Ramos (cell line): Measurements from ENCODE around the gene RFX7.
"Not testable (repeated sequence)": the region's sequence is repeated elsewhere in the genome, so short reads cannot be mapped to it uniquely, and the experiment has no call there.

Source experiments
- in situ Hi-C: fragments of 300-500 bp; cut with MboI; formaldehyde crosslinking; loops from one replicate; pipeline ENCODE4 v1.14.3; 2022; ENCODE audit warnings: low sequenced_read_pairs; ENCODE audit not compliant: unreplicated experiment

Gene RFX7

DNA sequence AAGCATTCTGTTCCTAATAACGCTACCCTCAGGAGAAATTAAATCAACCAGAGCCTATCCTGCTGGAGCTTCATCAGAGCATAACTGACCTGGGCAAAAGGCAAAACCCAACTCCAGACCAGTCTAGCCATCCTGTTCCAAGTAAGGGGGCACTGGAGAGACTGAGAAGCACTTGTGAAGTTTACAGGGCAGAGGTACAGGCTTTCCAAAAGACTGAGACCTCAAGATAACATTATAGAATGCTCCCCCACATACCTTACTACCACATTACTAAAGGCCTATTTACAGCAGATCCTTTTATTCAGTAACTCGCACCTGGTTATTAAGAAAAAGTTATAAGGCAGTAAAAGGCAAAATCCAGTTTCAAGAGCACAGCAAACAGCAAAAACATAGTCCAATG lies 35.5 kb downstream of the RFX7 start:
- in situ Hi-C loops: no loop called here

DNA sequence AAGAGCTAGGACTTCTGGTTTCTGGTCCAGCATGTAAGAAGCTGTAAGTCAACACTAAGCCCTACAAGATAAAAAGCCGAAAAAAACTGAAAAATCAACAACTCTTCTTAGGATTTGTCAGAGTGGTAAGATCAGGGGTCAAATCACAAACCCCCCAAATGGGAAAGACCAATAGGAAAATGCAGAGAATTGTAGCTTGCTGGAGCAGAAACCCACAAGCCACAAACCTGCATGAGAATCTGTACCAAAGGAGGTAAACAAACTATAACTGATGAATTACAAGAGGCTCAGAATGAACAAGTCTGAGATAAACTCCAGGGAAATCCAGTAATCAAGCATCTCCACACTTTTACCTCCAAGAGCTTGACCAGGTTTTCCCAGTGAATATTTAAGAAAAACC lies 36.0 kb downstream of the RFX7 start:
- in situ Hi-C loops: no loop called here

DNA sequence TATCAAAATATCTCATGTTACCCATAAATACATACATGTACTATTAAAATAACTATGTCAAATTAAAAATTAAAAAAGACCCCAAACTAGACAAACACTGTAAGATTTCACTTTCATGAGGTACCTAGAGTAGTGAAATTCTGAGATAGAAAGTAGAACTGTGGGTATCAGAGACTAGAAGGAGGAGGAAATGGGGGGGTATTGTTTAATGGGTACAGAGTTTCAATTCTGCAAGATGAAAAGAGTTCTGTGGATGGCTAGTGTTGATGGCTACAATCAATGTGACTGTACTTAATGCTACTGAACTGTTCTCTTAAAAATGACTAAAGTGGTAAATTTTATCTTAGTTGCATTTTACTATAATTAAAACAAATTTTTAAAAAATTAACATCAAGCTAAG lies 36.6 kb downstream of the RFX7 start:
- in situ Hi-C loops: no loop called here

DNA sequence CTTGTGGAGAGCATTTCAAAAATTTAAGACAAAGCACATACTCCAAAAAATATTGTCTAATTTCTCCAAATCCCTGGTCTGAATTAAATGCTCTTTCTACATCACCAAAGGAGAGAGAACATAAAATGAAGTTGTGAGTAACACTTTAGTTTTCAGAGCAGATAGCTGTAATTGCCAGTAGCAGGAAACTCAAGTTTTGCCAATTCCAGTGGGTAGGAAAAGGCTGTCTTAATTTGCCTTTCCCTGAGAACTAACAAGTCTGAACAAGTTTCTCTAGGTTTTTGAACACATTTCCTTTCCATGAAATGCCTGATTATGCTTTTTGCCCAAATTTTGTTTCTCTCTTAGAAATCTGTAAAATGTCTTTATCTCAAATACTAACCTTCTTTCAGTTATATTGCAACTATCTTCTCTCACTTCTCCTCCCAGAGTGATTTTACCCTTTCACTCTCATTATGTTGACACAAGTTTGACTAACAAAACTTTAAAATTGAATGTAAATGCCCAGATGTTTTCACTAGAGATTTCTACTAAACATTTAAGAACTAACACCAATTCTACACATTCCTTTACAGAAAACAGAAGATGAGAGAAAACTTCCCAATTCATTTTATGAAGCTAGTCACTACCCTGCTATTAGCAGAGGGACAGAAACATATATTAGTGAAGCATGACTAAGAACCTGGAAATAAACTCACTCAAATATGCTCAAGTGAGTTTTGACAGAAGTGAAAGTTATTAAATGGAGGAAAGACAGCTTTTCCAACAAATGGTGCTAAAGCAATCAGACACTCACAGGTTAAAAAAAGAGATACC lies 38.4 kb downstream of the RFX7 start:
- in situ Hi-C loops: no loop called here

DNA sequence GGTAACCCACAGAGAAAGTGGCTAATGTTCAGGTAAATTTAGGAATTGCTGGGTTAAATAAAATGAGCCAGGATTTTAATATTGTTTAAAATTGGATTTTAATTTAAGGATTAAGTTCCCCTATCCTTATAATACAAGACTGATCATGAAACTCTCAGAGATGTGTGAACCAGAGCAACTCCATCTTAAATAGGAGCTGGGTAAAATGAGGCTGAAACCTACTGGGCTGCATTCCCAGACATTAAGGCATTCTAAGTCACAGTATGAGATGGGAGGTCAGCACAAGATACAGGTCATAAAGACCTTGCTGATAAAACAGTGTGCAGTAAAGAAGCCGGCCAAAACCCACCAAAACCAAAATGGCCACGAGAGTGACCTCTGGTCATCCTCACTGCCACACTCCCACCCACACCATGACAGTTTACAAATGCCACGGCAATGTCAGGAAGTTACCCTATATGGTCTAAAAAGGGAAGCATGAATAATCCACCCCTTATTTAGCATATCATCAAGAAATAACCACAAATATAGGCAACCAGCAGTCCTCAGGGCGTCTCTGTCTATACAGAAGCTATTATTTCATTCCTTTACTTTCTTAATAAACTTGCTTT lies 40.3 kb downstream of the RFX7 start:
- in situ Hi-C loops: not testable (repeated sequence)

DNA sequence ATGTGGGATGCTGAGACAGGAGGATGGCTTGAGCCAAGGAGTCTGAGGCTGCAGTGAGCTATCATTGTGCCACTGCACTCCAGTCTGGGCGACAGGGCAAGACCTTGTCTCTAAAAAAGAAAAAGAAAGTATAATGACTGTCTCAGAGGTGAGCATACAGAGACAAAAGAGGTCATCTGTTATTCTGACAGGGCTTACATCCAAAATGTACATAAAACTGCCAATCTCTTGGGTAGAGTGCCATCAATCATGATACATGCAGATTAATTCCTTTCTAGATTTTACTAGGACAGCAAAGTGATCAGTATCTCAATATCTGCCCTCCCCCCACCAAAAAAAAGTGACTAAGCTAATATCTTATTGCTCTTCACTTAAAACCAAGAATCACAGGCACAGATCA lies 41.0 kb downstream of the RFX7 start:
- in situ Hi-C loops: no loop called here

DNA sequence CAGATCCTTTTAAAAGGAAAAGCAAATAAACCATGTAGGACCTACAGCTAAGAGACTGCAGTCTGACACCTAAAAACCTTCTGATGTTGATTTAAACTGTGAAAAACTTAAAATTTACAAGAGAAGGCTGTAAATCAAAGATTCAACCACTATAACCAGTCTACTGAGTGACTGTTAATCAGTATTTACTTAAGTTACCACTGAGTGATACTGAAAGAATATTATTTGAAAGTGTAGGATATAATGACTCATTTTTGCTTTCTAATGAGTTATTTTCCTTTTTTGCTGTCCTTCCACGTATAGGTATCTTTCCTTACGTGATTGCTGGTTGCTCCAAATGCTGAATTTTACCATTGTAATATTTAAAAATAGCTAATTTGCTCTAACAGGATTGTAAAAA lies 44.6 kb downstream of the RFX7 start:
- in situ Hi-C loops: no loop called here

DNA sequence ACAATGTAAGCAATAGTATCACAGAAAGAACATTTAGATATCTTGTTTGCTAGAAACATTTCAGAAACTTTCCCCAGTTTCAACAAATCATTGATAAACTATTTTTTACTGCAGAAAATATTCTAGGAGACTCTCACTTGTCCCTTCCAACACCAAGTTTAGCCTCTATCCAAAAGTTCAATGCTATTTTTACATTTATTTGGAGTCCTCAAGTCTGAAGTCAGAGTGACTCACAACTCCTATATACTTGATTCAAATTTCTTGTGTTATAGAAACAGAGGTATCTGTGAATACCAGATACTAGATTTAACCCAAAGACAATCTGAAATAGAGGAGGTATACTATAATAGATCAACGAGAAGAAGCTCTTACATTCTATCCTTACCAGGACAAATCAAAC lies 49.6 kb downstream of the RFX7 start:
- in situ Hi-C loops: no loop called here

DNA sequence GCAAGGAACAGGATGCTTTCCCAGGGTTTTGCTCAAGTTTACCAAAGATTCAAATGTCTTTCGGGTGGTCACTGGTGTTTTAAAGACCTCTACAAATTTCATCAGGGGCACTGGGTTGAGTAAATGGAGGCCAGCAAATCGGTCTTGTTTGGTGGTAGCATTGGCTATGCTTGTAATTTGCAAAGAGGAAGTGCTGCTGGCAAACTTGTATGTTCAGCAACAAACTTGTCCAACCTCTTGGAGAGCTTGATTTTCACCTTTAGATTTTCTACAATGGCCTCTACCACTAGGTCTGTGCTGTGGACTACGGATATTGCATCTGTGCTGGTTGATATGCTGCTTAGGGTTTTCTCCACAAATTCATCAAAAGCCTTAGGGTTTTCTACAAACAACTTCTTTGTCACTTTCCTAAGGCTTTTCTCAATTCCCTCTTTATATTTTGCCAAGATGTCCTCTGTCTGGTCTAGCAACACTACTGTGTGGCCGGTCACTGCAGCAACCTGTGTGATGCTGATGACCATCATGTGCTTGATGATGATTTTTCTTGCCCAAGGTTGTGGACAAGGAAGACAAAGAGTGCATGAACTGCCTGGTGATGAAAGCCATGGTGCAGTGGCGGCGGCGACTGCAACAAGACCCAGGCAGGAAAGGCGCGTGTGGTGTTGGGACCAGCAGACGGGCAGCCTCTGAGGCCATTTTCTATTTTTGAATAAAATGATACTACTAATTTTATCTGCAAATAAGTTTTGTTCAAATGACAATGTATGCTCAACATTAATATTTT lies 50.8 kb downstream of the RFX7 start:
- in situ Hi-C loops: no loop called here

DNA sequence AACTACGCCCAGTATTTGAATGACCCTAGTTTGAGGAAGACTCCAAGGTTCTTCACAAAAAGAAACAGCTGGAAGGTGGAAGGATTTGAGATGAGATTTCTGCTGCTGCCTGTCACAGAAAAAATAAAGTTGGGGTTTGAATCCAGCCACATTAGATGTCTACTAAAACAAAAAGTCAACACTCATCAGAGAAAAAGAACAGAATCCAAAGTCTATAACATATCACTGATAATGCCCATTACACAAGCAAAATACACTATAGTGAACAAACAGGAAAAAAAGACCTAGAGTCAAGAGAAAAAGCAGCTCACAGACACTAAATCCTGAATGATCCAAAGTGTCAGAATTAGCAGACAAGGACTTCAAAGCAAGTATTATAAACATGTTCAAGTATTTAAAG lies 56.0 kb downstream of the RFX7 start:
- in situ Hi-C loops: no loop called here

DNA sequence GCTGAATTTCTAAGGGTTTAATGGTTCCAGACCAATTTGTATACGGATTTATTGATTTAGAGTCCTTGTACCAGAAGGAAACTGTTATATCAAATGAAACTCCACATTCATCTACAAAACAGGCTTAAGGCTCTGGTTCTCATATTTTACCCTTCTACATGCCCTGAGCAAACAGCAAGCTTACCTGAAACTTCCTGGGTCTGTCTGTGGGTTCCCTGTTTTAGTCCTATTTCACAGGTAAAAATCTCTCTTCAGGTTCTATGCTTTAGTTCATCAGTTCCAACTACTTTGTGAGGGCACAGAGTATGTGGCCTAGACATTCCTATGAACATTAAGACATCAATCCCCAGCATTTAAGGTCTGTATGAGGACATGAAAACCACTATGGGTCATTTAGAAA lies 57.7 kb downstream of the RFX7 start:
- in situ Hi-C loops: no loop called here

DNA sequence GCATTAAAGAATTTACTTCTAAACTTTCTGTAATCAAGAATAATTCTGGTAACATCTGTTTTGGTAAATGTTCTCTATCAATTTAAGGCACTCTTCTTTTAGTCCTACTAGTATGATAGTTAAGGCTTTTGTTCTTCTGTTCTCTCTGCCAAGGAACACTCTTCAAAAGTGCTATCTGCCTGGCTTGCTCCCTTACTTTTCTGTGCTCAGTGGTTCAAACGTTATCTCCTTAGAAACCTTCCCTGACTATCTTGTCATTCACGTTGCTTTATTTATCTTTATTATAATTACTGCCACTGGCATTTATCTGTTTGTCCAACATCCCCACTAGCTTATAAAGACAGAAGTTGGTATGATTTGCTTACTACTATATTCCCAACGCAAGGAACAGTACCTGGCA lies 59.2 kb downstream of the RFX7 start:
- in situ Hi-C loops: no loop called here

DNA sequence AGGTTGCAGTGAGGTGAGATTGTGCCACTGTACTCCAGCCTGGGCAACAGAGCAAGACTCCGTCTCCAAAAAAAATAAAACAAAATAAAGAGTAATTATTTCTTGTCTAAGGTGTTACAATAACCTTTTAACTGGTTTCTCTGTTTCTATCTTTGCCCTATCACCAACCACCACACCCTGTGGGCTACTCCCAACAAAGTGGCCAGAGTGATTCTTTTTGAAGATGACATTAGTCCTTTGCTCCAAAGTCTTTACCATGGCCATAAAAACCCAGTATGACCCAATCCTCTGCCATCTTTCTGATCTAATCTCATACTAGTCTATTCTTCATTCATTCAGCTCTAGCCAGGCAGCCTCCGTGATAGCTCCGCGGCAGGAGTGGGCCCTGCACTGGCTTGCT lies 62.8 kb downstream of the RFX7 start:
- in situ Hi-C loops: no loop called here

DNA sequence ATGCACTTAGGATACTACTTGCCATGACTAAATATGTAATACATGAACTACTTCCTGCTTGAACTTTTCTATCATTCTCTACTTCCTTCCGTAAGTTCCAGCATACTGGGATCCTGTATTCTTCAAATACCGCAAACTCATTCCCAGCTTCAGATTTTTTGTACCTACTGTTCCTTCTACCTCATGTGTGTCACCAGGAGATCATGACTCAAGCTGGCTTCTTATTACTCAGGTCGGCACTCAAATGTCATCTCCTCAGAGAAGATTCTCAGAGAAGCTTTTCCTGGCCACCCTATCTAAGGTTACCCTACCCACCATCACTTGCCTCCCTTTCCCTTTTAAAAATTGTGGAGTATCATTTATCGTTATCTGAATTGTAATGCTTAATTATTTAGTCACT lies 66.7 kb downstream of the RFX7 start:
- in situ Hi-C loops: no loop called here

DNA sequence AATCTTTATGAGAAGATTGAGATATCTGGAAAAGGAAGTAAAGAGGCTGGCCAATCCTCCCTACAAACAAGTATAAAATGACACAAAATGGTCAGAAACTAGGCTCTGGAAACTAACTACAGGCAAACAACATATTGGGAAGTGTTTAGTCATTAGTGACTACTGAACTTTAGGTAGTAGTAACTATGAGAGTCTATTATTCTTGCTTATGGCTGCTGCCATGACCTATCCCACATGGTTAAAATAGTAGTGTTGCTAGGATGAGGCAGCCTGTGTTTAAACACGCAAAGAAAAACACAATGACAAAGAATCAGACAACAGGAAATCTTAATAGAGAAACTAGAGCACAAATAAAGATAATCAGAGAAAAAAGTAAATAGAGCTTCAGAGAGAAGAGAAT lies 67.9 kb downstream of the RFX7 start:
- in situ Hi-C loops: no loop called here

DNA sequence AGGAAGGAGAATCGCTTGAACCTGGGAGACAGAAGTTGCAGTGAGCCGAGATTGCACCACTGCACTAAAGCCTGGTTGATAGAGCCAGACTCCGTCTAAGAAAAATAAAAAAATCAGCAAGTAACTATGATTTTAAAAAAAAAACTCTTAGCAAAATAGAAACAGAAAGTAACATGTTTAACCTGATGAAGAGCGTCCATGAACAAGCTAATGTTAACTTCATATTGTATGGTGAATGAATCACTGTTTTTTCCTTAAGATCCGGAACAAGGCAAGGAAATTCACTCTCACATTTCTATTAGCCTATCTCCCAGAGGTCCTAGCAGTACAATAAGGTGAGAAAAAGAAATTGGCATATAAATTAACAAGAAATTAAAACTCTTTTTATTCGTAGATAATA lies 69.0 kb downstream of the RFX7 start:
- in situ Hi-C loops: no loop called here

DNA sequence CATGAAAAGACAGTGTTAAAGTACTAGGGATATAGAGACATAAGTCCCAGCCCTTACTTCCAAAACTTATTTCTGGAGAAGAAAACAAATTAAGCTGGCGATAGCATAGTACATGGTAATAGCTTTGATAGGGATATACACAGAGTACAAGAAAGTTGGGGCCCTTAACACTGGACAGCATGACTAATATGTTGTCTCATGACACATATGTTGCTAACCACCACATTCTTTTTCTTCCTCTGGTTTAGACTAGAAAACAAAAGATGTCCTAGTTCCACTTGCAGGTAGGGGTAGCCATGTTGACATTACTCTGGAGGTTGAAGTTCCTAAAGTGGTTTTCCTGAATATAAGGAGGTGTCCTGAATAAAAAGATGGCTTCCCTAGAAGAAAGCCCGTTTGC lies 75.3 kb downstream of the RFX7 start:
- in situ Hi-C loops: no loop called here

DNA sequence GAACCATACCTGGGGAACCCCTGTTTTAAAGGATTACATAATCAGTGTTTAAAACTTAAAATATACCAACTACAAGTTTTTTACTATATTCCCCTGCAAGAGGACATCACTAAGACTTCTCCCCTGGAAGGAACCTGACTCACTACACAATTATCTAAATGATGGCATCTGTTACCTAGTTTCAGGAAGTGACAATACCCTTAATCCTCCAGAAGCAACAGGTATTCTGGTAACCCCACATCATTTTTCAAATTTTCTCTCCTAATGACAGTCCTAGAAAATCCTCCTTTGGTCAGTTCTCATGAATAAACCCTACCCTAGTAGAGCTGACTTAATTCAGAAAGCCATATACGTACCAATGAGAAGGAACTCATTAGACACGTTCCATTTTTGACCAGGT lies 78.4 kb downstream of the RFX7 start:
- in situ Hi-C loops: no loop called here

DNA sequence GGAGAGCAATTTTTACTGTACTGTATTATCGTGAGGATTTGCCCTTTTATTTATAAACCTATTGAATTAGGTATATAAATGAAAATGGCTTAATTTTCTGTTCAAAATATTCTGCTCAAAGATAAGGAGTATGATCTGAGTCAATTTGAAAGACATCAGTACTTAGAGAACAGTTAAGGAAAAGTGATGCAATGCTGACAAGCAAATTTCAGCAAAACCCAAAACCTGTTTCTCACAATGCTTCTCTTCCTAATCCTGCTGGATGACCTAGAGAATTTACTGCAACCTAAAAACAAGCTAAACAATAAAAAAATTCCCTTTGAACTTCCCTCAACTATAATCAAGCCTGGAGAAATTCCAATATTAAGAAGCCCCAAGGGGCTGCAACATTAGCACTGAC lies 82.7 kb downstream of the RFX7 start:
- in situ Hi-C loops: no loop called here

DNA sequence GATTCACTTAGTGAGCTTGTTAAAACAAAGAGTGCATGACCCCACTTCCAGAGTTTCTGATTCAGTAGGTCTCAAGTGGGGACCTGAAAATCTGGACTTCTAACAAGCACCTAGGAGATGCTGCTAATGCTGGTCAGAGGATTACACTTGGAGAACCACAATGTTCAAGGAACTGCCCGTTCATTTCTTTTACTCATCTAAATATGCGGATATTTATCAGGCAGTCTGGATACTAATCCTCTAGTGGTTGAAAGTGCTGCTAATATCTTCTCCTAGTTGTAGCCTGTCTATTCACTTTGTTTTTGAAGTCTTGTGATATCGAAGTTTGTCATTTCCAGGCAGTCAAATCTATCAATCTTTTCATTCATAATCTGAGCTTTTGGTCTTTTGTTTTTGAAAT lies 86.8 kb downstream of the RFX7 start:
- in situ Hi-C loops: no loop called here

DNA sequence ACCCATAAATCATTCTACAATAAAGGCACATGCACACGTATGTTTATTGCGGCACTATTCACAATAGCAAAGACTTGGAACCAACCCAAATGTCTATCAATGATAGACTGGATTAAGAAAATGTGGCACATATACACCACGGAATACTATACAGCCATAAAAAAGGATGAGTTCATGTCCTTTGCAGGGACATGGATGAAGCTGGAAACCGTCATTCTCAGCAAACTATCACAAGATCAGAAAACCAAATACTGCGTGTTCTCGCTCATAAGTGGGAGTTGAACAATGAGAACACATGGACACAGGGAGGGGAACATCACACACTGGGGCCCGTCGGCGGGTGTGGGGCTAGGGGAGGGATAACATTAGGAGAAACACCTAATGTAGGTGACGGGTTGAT lies 88.4 kb downstream of the RFX7 start:
- in situ Hi-C loops: not testable (repeated sequence)
